Stomach (tissue), 9 donors: ENCODE results near the gene PKP4. TPM values are rescaled to one million over a fixed set of nuclear protein-coding genes. Genes with fewer than 3 reads are reported as not detected.
A peak's percentile ranks its signal among the peaks of the same experiment; 100 is the strongest.

Experiments
- DNase-seq, 2 donors: peaks; one replicate each; pipeline versions ENCODE4 v3.0.0 to v3.0.0-alpha.2; 2013 to 2019
- H3K27ac ChIP-seq, 5 donors: fragments of 200-600 bp in 4 of 5; sonication (generic) in 4 of 5; one replicate each; pipeline ENCODE4 v1.5.1; 2013 to 2019; ENCODE audit warnings: mild to moderate bottlenecking in 1 of 5, moderate library complexity in 1 of 5
- H3K27me3 ChIP-seq, 3 donors: fragments of 200-600 bp; sonication (generic); one replicate each; pipeline ENCODE4 v1.5.1; 2017 to 2019; ENCODE audit warnings: mixed run types in 1 of 3
- H3K36me3 ChIP-seq, 4 donors: fragments of 200-600 bp; sonication (generic); 1 replicate in 3 of 4; 2 replicates in 1 of 4; pipeline ENCODE4 v1.5.1; 2016 to 2019
- H3K4me1 ChIP-seq, 4 donors: fragments of 200-600 bp; sonication (generic); one replicate each; pipeline ENCODE4 v1.5.1; 2016 to 2019
- H3K4me3 ChIP-seq, 4 donors: fragments of 200-600 bp; sonication (generic) in 3 of 4; one replicate each; pipeline ENCODE4 v1.5.1; 2016 to 2019; ENCODE audit warnings: mild to moderate bottlenecking in 1 of 4
- H3K9me3 ChIP-seq, 4 donors: fragments of 200-600 bp; sonication (generic); one replicate each; pipeline ENCODE4 v1.5.1; 2016 to 2019
- EP300 ChIP-seq: sonication (generic); formaldehyde crosslinking; IDR thresholded peaks from one replicate; pipeline ENCODE4 v1.6.1; 2017; ENCODE audit warnings: antibody characterized with exemption
- POLR2A ChIP-seq, 4 donors: fragments of 450-650 bp; IDR thresholded peaks; one replicate each; pipeline ENCODE4 v1.6.1; 2016; ENCODE audit warnings: antibody characterized with exemption in 4 of 4, control low read depth in 2 of 4, mild to moderate bottlenecking in 1 of 4, moderate library complexity in 1 of 4
- POLR2AphosphoS5 ChIP-seq, 3 donors: sonication (generic); formaldehyde crosslinking; IDR thresholded peaks; one replicate each; pipeline ENCODE4 v1.6.1; 2016; ENCODE audit warnings: antibody characterized with exemption in 3 of 3
- WGBS, 5 donors: extraction: QIAGEN DNeasy Blood & Tissue Kit in 3 of 5; methylation state at CpG; one replicate each; pipeline versions ENCODE4 v1.1.5 to v1.1.7; 2013 to 2018; 5-methylcytosine and 5-hydroxymethylcytosine counted together
- intact Hi-C: fragments of 100-400 bp; cut with DNase I; formaldehyde crosslinking; loops from one replicate; pipeline ENCODE4 v1.15.1; 2023; ENCODE audit warnings: low total_unique reads
- polyA plus RNA-seq, 3 donors: library from polyadenylated mRNA; stranded (reverse); fragments of 200-250 nt; gene quantifications; one replicate each; pipeline ENCODE4 v1.2.3, GENCODE V29; 2013
- total RNA-seq, 5 donors: library from RNA; depleted of rRNA; stranded (reverse); fragments of >200 nt; gene quantifications; one replicate each; pipeline versions ENCODE4 v1.1.0 to v1.2.3, GENCODE V29; 2014 to 2016
- TF ChIP-seq, protein P1 (sequence below), 7 experiments: fragments of 450-650 bp in 4 of 7; fragments of 200-600 bp in 3 of 7; sonication (generic) in 3 of 7; IDR thresholded peaks; one replicate each; pipeline ENCODE4 v1.5.1; 2016 to 2019; ENCODE audit warnings: antibody characterized with exemption in 7 of 7, control low read depth in 2 of 7, mild to moderate bottlenecking in 1 of 7
- donor health status: healthy with polysubstance abuse.
- donor health status: Bipolar disorder and iron deficiency.
- donor health status: healthy.

The PKP4 gene
- total and polyA plus RNA-seq, 8 donors = 20.5 to 223 (median 75.8) TPM

DNA sequence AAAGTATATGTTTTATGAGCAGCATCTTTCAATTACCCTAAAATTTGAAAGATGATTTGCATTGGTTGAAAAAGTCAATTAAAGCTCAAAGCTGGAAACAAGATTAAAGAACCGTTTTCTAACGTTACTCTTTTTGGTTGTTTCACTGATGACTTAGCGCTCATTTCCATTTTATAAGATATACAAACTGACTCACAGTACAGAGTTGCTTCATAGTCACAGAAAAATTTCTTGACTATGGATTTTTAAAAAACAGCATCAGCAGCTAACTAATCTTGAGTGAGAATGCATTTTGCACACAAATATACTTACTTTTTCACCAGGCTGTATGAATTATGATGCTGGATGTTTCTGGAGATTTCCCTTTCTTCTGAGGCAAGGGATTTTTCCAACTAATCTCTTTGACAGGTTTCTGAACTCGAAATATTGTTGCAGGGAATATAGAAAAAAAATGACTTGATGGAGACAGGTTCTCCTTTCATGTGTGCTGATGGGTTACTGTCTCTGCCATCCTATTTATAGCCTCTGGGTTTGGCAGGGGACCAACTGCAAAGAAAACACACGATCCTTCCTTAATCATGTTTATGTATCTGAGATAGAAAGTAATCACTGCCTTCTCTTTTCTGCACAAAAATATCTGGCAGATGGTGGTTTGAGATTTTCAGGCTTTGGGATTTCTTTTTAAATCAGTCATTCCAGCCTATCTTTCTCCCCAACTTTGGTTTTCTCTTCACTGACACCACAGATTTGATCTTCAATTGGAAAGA, 209.0 kb downstream of the PKP4 start:
- Histone ChIP-seq H3K4me3 (no peak overlapping the region), H3K36me3 (peaks cover 8 to 87% (median 80%) of the 10 kb centered on the region in 4 donors), H3K27me3 (no peaks in the 10 kb centered on the region), H3K4me1 (no peaks in the 10 kb centered on the region), H3K9me3 (no peaks in the 10 kb centered on the region), H3K27ac (peak overlapping the region in 1 of 5 donors; percentile 12)
- intact Hi-C loops = no loop called here
- peak in 1 of 2 donors; percentile 27 for DNase-seq
- TF ChIP-seq, protein P1, sequence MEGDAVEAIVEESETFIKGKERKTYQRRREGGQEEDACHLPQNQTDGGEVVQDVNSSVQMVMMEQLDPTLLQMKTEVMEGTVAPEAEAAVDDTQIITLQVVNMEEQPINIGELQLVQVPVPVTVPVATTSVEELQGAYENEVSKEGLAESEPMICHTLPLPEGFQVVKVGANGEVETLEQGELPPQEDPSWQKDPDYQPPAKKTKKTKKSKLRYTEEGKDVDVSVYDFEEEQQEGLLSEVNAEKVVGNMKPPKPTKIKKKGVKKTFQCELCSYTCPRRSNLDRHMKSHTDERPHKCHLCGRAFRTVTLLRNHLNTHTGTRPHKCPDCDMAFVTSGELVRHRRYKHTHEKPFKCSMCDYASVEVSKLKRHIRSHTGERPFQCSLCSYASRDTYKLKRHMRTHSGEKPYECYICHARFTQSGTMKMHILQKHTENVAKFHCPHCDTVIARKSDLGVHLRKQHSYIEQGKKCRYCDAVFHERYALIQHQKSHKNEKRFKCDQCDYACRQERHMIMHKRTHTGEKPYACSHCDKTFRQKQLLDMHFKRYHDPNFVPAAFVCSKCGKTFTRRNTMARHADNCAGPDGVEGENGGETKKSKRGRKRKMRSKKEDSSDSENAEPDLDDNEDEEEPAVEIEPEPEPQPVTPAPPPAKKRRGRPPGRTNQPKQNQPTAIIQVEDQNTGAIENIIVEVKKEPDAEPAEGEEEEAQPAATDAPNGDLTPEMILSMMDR (IDR thresholded peaks at IDR 0.05) = no peak
- TF ChIP-seq POLR2AphosphoS5 (IDR thresholded peaks at IDR 0.05) (no peak), EP300 (no peak), POLR2A (IDR thresholded peaks at IDR 0.05) (no peak)
- 53 to 67% (median 58%) methylated on average over 5 of the region's 5 CpGs for WGBS, 5 donors

DNA sequence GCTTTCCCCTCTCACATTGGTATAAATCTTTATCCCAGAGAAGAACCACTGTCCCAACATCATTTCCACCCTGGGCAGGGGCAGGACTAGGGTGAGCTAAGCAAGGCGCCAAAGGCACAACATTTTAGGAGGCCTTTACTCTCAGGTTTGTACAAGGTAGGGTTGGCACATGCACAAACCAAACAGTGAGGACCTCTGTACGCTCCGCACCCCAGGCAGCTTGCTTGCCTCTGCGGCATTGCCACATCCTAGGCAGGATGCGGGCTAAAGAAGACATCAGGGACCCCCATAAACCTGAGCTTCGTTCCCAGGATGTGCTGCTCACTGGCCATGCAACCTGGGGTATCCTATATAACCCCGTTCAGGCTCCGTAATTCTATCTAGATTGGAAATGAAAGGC, 210.2 kb downstream of the PKP4 start:
- TF ChIP-seq, protein P1 (IDR thresholded peaks at IDR 0.05) = no peak
- no peak for TF ChIP-seq EP300
- no peak for TF ChIP-seq POLR2A (IDR thresholded peaks at IDR 0.05)
- Histone ChIP-seq H3K27ac (peak overlapping the region in 1 of 5 donors; percentile 20), H3K4me3 (no peak overlapping the region), H3K27me3 (no peaks in the 10 kb centered on the region), H3K4me1 (no peaks in the 10 kb centered on the region), H3K9me3 (no peaks in the 10 kb centered on the region), H3K36me3 (peaks cover 8 to 87% (median 78%) of the 10 kb centered on the region in 4 donors)
- DNase-seq = no peak
- intact Hi-C loops = no loop called here
- 84 to 90% (median 90%) methylated on average over 8 of the region's 8 CpGs for WGBS, 5 donors

DNA sequence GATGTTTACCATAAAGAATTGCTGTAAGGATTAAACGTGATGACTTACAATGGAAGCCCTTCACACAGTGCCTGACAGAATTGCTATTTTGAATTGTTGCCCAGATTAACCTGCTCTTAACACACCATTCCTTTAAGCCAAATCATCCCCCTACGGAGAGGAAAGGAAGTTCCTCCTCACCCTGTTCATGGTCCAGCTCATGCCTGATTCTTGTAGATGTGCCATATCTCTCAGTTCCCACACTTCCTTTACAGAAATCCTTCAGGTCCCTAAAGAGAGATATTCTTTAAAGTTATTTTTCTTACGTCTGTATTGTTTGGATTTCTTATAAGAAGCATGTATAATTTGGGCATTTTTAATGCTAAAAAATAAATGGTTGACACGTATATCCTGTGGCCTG, 210.8 kb downstream of the PKP4 start:
- intact Hi-C loops = no loop called here

DNA sequence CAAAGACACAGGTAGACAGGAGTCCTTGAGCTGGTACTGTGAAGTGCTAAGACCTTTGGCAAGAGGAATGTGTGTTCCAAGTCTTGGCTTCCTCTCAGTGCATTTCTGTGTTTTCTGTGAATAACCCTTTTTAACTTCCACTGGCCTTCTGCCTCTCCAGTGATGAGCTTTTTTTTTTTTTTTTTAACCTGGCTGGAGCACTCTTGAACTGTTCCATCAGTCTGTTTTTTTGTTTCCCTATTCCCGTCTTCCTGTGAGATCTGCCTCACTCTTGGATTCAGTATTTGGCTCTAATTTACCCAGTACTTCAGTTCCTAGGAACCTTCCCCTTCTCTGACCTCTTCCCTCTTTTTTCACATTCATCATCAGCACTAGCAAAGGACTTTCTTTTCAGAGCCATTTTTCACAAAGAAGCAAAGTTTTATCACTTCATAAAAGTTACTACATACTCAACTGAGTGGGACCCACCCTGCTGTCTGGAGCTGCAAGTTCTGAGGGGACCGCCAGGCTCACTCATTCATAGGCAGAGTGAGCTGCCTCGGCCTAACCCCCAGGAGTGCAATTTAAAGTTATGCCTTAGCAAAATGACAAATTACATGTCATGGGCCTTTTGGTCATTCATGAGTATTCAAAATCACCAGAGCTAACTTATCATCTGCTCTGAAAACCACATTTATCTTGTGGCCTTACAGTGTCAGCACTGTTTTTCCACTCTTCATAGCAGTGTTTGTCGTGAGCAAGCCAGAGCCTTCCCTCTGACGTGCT, 211.4 kb downstream of the PKP4 start:
- Histone ChIP-seq H3K4me3 (no peak overlapping the region), H3K9me3 (no peaks in the 10 kb centered on the region), H3K36me3 (peaks cover 8 to 87% (median 77%) of the 10 kb centered on the region in 4 donors), H3K27ac (peak overlapping the region in 1 of 5 donors; percentile 6), H3K4me1 (no peaks in the 10 kb centered on the region), H3K27me3 (no peaks in the 10 kb centered on the region)
- 76 to 89% (median 78%) methylated on average over 5 of the region's 5 CpGs for WGBS, 5 donors
- peak in 1 of 2 donors; percentile 69 for DNase-seq
- no peak for TF ChIP-seq POLR2AphosphoS5 (IDR thresholded peaks at IDR 0.05)
- intact Hi-C loops = no loop called here

More for the DNA sequence above, 210.8 kb downstream of the PKP4 start:
- Histone ChIP-seq H3K27ac (peak overlapping the region in 1 of 5 donors; percentile 20), H3K4me1 (no peaks in the 10 kb centered on the region), H3K36me3 (peaks cover 8 to 87% (median 77%) of the 10 kb centered on the region in 4 donors), H3K27me3 (no peaks in the 10 kb centered on the region), H3K9me3 (no peaks in the 10 kb centered on the region), H3K4me3 (no peak overlapping the region)
- peak in 1 of 2 donors; percentile 46 for DNase-seq
- TF ChIP-seq POLR2A (IDR thresholded peaks at IDR 0.05) (no peak), POLR2AphosphoS5 (IDR thresholded peaks at IDR 0.05) (no peak), EP300 (no peak)
- TF ChIP-seq, protein P1 (IDR thresholded peaks at IDR 0.05) = no peak
- WGBS, 5 donors = 69 to 79% (median 74%) methylated on average over 4 of the region's 4 CpGs
